Liver (tissue), 9 donors: Measurements from ENCODE around the gene NNT. TPM values are rescaled to one million over a fixed set of nuclear protein-coding genes. Genes with fewer than 3 reads are reported as not detected.

Experiments
- DNase-seq: peaks from one replicate; pipeline ENCODE4 v3.0.0-alpha.2; 2017; ENCODE audit warnings: low spot score
- H3K27ac ChIP-seq, 2 donors: one replicate each; pipeline ENCODE4 v1.7.0; 2013; ENCODE audit warnings: inconsistent platforms in 2 of 2, low read length in 2 of 2, control low read depth in 1 of 2, low read depth in 1 of 2, mild to moderate bottlenecking in 1 of 2
- H3K27me3 ChIP-seq, 4 donors: one replicate each; pipeline versions ENCODE4 v1.6.1 to v1.7.0; 2013; ENCODE audit warnings: low read length in 3 of 4, inconsistent platforms in 1 of 4, mild to moderate bottlenecking in 1 of 4, moderate library complexity in 1 of 4; ENCODE audit not compliant: control insufficient read depth in 4 of 4, insufficient read depth in 4 of 4
- H3K36me3 ChIP-seq, 4 donors: one replicate each; pipeline versions ENCODE4 v1.6.1 to v1.7.0; 2013; ENCODE audit warnings: low read length in 3 of 4, mild to moderate bottlenecking in 3 of 4, low read depth in 1 of 4, moderate library complexity in 1 of 4; ENCODE audit not compliant: control insufficient read depth in 4 of 4, insufficient read depth in 3 of 4
- H3K4me1 ChIP-seq, 4 donors: one replicate each; pipeline versions ENCODE4 v1.6.1 to v1.7.0; 2013; ENCODE audit warnings: low read length in 3 of 4, mild to moderate bottlenecking in 3 of 4, moderate library complexity in 1 of 4; ENCODE audit not compliant: control insufficient read depth in 4 of 4, insufficient read depth in 4 of 4
- H3K4me3 ChIP-seq, 3 donors: one replicate each; pipeline versions ENCODE4 v1.6.1 to v1.7.0; 2013; ENCODE audit warnings: low read length in 3 of 3, control low read depth in 1 of 3, low read depth in 1 of 3, mild to moderate bottlenecking in 1 of 3
- H3K9ac ChIP-seq, 2 donors: one replicate each; pipeline ENCODE4 v1.7.0; 2013; ENCODE audit warnings: low read length in 2 of 2, mild to moderate bottlenecking in 2 of 2, moderate library complexity in 2 of 2, control low read depth in 1 of 2, low read depth in 1 of 2
- H3K9me3 ChIP-seq, 4 donors: one replicate each; pipeline versions ENCODE4 v1.6.1 to v1.7.0; 2013; ENCODE audit warnings: low read length in 3 of 4; ENCODE audit not compliant: control insufficient read depth in 4 of 4
- CTCF ChIP-seq: fragments of 150-350 bp; IDR thresholded peaks from 2 replicates; pipeline ENCODE4 v1.5.1; 2017; ENCODE audit warnings: improper control_type of control experiment, low read depth, low read length; ENCODE audit not compliant: missing input control
- EGR1 ChIP-seq, 2 donors: IDR thresholded peaks; 2 replicates each; pipeline ENCODE4 v1.6.1; 2016 to 2018; ENCODE audit warnings: antibody characterized with exemption in 2 of 2, low read depth in 2 of 2
- FOXA1 ChIP-seq: IDR thresholded peaks from 2 replicates; pipeline ENCODE4 v1.6.1; 2016; ENCODE audit warnings: antibody characterized with exemption
- GABPA ChIP-seq, 2 donors: IDR thresholded peaks in 1 of 2; conservative IDR thresholded peaks in 1 of 2; 2 replicates each; pipeline ENCODE4 v1.6.1; 2016; ENCODE audit warnings: antibody characterized with exemption in 2 of 2, mild to moderate bottlenecking in 1 of 2, moderate library complexity in 1 of 2
- HNF4A ChIP-seq, 2 donors: conservative IDR thresholded peaks; 2 replicates each; pipeline ENCODE4 v1.6.1; 2016; ENCODE audit warnings: antibody characterized with exemption in 2 of 2, mild to moderate bottlenecking in 2 of 2
- HNF4G ChIP-seq: IDR thresholded peaks from 2 replicates; pipeline ENCODE4 v1.6.1; 2016; ENCODE audit warnings: antibody characterized with exemption
- JUND ChIP-seq, 2 donors: IDR thresholded peaks; 2 replicates each; pipeline ENCODE4 v1.6.1; 2016; ENCODE audit warnings: antibody characterized with exemption in 2 of 2
- MAX ChIP-seq: IDR thresholded peaks from 2 replicates; pipeline ENCODE4 v1.6.1; 2016; ENCODE audit warnings: antibody characterized with exemption
- RAD21 ChIP-seq, 2 donors: IDR thresholded peaks; 2 replicates each; pipeline ENCODE4 v1.6.1; 2016; ENCODE audit warnings: antibody characterized with exemption in 2 of 2, mild to moderate bottlenecking in 2 of 2
- RXRA ChIP-seq, 2 donors: IDR thresholded peaks; 2 replicates each; pipeline ENCODE4 v1.6.1; 2017 to 2018; ENCODE audit warnings: antibody characterized with exemption in 2 of 2, mild to moderate bottlenecking in 1 of 2
- TAF1 ChIP-seq: conservative IDR thresholded peaks from 2 replicates; pipeline ENCODE4 v1.6.1; 2016; ENCODE audit warnings: antibody characterized with exemption, mild to moderate bottlenecking
- YY1 ChIP-seq: IDR thresholded peaks from 2 replicates; pipeline ENCODE4 v1.6.1; 2016; ENCODE audit warnings: antibody characterized with exemption, mild to moderate bottlenecking
- ZBTB33 ChIP-seq: IDR thresholded peaks from 2 replicates; pipeline ENCODE4 v1.6.1; 2016; ENCODE audit warnings: antibody characterized with exemption
- WGBS: extraction: QIAGEN DNeasy Blood & Tissue Kit; methylation state at CpG from one replicate; pipeline ENCODE4 v1.1.7; 2013; 5-methylcytosine and 5-hydroxymethylcytosine counted together
- polyA plus RNA-seq, 2 donors: library from polyadenylated mRNA; stranded (reverse) in 1 of 2; unstranded in 1 of 2; fragments of 200-250 nt in 1 of 2; fragments of >200 nt in 1 of 2; fragmentation: Nextera tagmentation in 1 of 2; extraction: Ambion mirVana in 1 of 2; gene quantifications; one replicate each; pipeline versions ENCODE4 v1.2.1 to v1.2.3, GENCODE V29; 2013 to 2015
- total RNA-seq, 2 donors: library from RNA; depleted of rRNA; stranded (reverse); fragments of >200 nt; gene quantifications; one replicate each; pipeline ENCODE4 v1.2.3, GENCODE V29; 2014
- TF ChIP-seq, protein P1 (sequence below): IDR thresholded peaks from 2 replicates; pipeline ENCODE4 v1.6.1; 2016; ENCODE audit warnings: antibody characterized with exemption, mild to moderate bottlenecking
- TF ChIP-seq, protein P2 (sequence below): IDR thresholded peaks from 2 replicates; pipeline ENCODE4 v1.6.1; 2016; ENCODE audit warnings: antibody characterized with exemption
- donor health status: healthy.
- donor health status: healthy.
- donor health status: healthy.
- donor health status: healthy.
- donor health status: healthy.

Gene NNT
- total RNA-seq (100 to 1,000 TPM in 1 of 2 donors, 10 to 100 TPM in 1; 45.4 to 154 TPM), polyA plus RNA-seq (100 to 1,000 TPM in 1 of 2 donors, 10 to 100 TPM in 1; 68.3 to 110 TPM)

DNA sequence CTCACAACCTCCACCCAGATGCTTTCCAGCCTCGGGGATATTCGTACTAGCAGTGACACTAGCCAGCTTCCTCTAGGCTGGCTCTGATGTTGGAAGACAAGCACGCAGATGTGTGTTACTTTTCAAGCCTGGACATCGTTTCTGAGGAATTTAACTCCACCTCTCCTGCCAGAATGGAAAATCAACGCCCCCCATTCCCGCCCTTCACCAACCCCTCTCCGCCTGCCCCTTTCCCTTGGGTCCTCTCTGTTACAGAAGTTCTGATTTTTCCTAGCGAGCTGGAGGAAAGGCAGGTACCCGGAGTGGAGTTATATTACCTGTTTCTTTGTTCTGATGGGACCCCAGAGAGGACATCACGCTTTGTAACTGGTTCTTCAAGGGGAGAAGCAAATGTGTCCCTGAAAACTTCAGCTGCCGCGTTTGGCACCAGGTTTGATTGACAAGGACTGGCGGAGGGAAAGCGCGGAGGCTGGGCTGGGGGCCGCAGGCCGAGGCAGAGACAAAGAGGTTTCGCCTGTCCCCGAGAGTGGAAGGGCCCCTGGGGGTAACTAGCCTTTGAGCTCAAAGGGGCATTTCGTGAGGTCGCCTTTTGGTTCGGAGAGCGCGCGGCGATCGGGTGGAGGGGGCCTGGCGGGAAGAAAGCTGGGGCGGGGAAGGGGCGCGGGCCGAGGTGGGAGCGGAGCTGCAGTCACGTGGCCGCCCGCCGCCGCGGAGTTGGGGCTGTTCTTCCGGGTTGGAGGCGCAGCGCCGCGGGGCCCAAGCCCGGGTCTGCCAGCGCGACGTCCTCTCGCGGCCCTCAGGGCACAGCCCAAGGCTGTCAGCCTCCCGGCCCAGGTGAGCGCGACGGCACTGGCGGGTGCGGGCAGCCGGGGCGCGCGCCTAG lies at the start of gene NNT:
Gene NNT (plus strand): TSS at position 720 of the 883 bp plus-strand sequence. CDS start 6,016 bp downstream, outside the sequence.
- peak; percentile 79 for DNase-seq
- Histone ChIP-seq H3K9me3 (no peaks in the 10 kb centered on the region), H3K9ac (peak within 1 kb of the TSS; percentile 74 to 91), H3K4me1 (peaks cover 10 to 33% (median 17%) of the 10 kb centered on the region in 4 donors), H3K36me3 (peaks cover 0 to 3% (median 0%) of the 10 kb centered on the region in 4 donors), H3K4me3 (peak within 1 kb of the TSS; percentile 56 to 91 (median 81)), H3K27me3 (no peaks in the 10 kb centered on the region), H3K27ac (peak within 1 kb of the TSS; percentile 88 to 90)
- WGBS: under 1% methylated on average over 60 of the region's 60 CpGs
- TF ChIP-seq TAF1 (no peak), RAD21 (IDR thresholded peaks at IDR 0.05) (no peak), HNF4G (no peak), ZBTB33 (no peak), YY1 (no peak), RXRA (IDR thresholded peaks at IDR 0.05) (no peak), EGR1 (IDR thresholded peaks at IDR 0.05; ENCODE audit: low read depth in 2 of 2) (no peak), HNF4A (conservative IDR thresholded peaks at IDR 0.05) (no peak), MAX (no peak), CTCF (no peak)
- TF ChIP-seq, protein P1, sequence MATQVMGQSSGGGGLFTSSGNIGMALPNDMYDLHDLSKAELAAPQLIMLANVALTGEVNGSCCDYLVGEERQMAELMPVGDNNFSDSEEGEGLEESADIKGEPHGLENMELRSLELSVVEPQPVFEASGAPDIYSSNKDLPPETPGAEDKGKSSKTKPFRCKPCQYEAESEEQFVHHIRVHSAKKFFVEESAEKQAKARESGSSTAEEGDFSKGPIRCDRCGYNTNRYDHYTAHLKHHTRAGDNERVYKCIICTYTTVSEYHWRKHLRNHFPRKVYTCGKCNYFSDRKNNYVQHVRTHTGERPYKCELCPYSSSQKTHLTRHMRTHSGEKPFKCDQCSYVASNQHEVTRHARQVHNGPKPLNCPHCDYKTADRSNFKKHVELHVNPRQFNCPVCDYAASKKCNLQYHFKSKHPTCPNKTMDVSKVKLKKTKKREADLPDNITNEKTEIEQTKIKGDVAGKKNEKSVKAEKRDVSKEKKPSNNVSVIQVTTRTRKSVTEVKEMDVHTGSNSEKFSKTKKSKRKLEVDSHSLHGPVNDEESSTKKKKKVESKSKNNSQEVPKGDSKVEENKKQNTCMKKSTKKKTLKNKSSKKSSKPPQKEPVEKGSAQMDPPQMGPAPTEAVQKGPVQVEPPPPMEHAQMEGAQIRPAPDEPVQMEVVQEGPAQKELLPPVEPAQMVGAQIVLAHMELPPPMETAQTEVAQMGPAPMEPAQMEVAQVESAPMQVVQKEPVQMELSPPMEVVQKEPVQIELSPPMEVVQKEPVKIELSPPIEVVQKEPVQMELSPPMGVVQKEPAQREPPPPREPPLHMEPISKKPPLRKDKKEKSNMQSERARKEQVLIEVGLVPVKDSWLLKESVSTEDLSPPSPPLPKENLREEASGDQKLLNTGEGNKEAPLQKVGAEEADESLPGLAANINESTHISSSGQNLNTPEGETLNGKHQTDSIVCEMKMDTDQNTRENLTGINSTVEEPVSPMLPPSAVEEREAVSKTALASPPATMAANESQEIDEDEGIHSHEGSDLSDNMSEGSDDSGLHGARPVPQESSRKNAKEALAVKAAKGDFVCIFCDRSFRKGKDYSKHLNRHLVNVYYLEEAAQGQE: no peak

- no peak overlapping the region for H3K9ac ChIP-seq
- WGBS: 82% methylated on average over 2 of the region's 2 CpGs
- H3K36me3 ChIP-seq: peaks cover 0 to 12% (median 7%) of the 10 kb centered on the region in 4 donors
- H3K27ac ChIP-seq: no peak overlapping the region
- no peak overlapping the region for H3K4me3 ChIP-seq
- H3K27me3 ChIP-seq: no peaks in the 10 kb centered on the region
- H3K9me3 ChIP-seq: no peaks in the 10 kb centered on the region
- H3K4me1 ChIP-seq: peaks cover 5 to 19% (median 17%) of the 10 kb centered on the region in 4 donors
- no peak for DNase-seq
- TF ChIP-seq FOXA1 (no peak), HNF4A (conservative IDR thresholded peaks at IDR 0.05) (no peak), RXRA (IDR thresholded peaks at IDR 0.05) (no peak), JUND (IDR thresholded peaks at IDR 0.05) (no peak), GABPA (IDR thresholded peaks at IDR 0.05 in 1 of 2, conservative IDR thresholded peaks at IDR 0.05 in 1 of 2) (no peak), CTCF (no peak), EGR1 (IDR thresholded peaks at IDR 0.05; ENCODE audit: low read depth in 2 of 2) (no peak)
- TF ChIP-seq, protein P1: no peak
- TF ChIP-seq, protein P2, sequence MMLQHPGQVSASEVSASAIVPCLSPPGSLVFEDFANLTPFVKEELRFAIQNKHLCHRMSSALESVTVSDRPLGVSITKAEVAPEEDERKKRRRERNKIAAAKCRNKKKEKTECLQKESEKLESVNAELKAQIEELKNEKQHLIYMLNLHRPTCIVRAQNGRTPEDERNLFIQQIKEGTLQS: no peak
Observed at GRCh38 chr5:43553381-43553780, 49.6 kb upstream of the NNT start.
